ENCODE results near the gene CMC2. TPM values are rescaled to one million over a fixed set of nuclear protein-coding genes. Genes with fewer than 3 reads are reported as not detected.

Gene CMC2
- total RNA-seq, 1 donor from 2014 or later: 79.0 TPM

DNA sequence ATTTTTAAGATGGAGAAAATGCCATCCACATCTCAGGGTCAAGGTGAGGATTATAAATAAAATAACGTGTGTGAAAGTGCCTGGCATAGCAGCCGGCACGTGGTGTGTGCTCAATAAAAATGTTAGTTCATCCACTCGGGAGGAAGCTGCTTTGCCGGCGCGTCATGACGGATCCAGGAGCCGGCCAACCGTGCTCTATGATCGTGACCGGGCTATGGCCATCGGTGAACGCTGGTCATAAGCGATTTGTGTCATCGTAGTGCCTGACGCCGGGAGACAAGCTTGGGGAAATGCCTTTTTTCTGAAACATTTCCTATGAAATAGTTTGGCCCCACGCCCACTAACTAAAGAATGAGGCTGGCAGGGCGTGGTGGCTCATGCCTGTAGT lies 74.0 kb downstream of the CMC2 start:
- DNase-seq (ENCODE audit: low read depth): no peak

GRCh38 chr16:80931801-80932707 lies 74.6 kb downstream of the CMC2 start:
- peak; percentile 39 for DNase-seq (ENCODE audit: low read depth)

DNA sequence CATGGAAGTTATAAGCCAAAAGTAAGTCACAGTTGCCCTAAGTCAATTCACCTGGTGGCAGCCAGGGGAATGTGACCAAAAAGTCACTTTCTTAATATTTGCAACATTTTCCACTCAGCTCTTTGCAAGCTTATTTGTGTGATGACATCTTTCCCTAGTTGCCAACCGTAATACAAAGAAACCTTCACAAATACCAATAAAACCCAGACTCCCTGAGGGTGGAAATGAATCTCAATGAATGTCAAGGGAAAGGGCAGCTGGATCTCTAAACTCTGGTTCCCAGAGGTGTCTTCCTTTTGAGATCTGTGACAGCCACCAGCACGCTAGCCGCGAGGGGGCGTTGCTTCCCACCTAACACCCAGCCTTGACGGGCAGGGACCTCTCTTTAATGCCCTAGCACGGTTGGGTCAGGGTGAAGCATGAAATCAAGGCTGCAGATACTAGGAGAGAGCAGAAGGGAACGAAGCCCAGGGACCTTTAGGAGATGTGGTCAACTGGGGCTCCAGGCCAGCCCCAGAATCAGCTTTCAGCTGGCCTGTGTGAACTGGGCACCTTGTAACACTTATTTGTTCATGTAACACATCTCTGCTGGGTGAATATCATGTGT lies 82.2 kb downstream of the CMC2 start:
- peak; percentile 28 for DNase-seq (ENCODE audit: low read depth)

GRCh38 chr16:80923356-80923755 lies 83.3 kb downstream of the CMC2 start:
- no peak for DNase-seq (ENCODE audit: low read depth)

Other genes starting within 250 kb of the CMC2 start
- gene CDYL2, start 202.3 kb downstream of the CMC2 start, total RNA-seq: 0.37 and 1.4 TPM in 2 replicates
- gene CENPN, start 329 bp upstream of the CMC2 start, total RNA-seq: 10.6 and 10.8 TPM in 2 replicates
- 44.7 and 55.6 TPM in 2 replicates for gene ATMIN, start 29.0 kb upstream of the CMC2 start, total RNA-seq
- gene C16orf46, start 70.4 kb upstream of the CMC2 start, total RNA-seq: 1.0 and 1.9 TPM in 2 replicates
- gene GCSH, start 89.5 kb upstream of the CMC2 start, total RNA-seq: 43.5 and 48.6 TPM in 2 replicates
- not detected in 2 replicates for gene BCO1, start 231.8 kb upstream of the CMC2 start, total RNA-seq

All from myocyte (in vitro differentiated cells).